ENCODE results near the gene ZNF579. TPM values are rescaled to one million over a fixed set of nuclear protein-coding genes. Genes with fewer than 3 reads are reported as not detected.
A peak's percentile ranks its signal among the peaks of the same experiment; 100 is the strongest.

Gene ZNF579
- total and polyA plus RNA-seq, 9 of the 15 experiments (the other 6 are each of a cell fraction or from before 2014, with no cell fraction given) = 0.06 to 15.9 (median 1.6) TPM

- TF ChIP-seq E2F4 (CRISPR knock-in tag; IDR thresholded peaks at IDR 0.05; ENCODE audit: low read depth) = peak; percentile 71; the same call in 1 of the 2 replicates
- peak; percentile 31; the same call in 1 of the 2 replicates for TF ChIP-seq NKRF (IDR thresholded peaks at IDR 0.05; ENCODE audit: borderline replicate concordance)
- TF ChIP-seq ZKSCAN3 (CRISPR knock-in tag; IDR thresholded peaks at IDR 0.05) = no peak
- TF ChIP-seq ZNF740 (CRISPR knock-in tag; IDR thresholded peaks at IDR 0.05) = no peak
- no peak for TF ChIP-seq ZNF740 (tag; IDR thresholded peaks at IDR 0.05)
- TF ChIP-seq ARID1B (IDR thresholded peaks at IDR 0.05) = no peak
- TF ChIP-seq EP400 (IDR thresholded peaks at IDR 0.05) = peak; percentile 33; the same call in 1 of the 2 replicates
- TF ChIP-seq ZBTB7A (IDR thresholded peaks at IDR 0.05; ENCODE audit: borderline replicate concordance, control insufficient read depth, low read depth, low read length) = peak; percentile 26; the same call in 1 of the 2 replicates
- no peak for TF ChIP-seq ATF3 (IDR thresholded peaks at IDR 0.05)
- TF ChIP-seq ATF3 (CRISPR knock-in tag; conservative IDR thresholded peaks at IDR 0.05) = no peak
- no peak for TF ChIP-seq ZNF449 (CRISPR knock-in tag; IDR thresholded peaks at IDR 0.05)
- no peak for TF ChIP-seq RBM17 (IDR thresholded peaks at IDR 0.05; ENCODE audit: borderline replicate concordance, low read depth, low read length)
- no peak for TF ChIP-seq ZNF384 (IDR thresholded peaks at IDR 0.05; ENCODE audit: low read depth, low read length)
- TF ChIP-seq PML (IDR thresholded peaks at IDR 0.05; ENCODE audit: low read length) = 0 out of 2 replicates have a peak, but pooled peaks have one; percentile 51
- no peak for TF ChIP-seq SMAD4 (CRISPR knock-in tag; conservative IDR thresholded peaks at IDR 0.05)
- no peak for TF ChIP-seq YBX1 (IDR thresholded peaks at IDR 0.05)
- TF ChIP-seq DPF2 (IDR thresholded peaks at IDR 0.05) = no peak
Observed at GRCh38 chr19:55624109-55625003, 43.7 kb upstream of the ZNF579 start, which contains the start of gene ZNF784 (continued).

Data from K562 (cell line).